ENCODE measurements around the gene UBTFL1.

DNA sequence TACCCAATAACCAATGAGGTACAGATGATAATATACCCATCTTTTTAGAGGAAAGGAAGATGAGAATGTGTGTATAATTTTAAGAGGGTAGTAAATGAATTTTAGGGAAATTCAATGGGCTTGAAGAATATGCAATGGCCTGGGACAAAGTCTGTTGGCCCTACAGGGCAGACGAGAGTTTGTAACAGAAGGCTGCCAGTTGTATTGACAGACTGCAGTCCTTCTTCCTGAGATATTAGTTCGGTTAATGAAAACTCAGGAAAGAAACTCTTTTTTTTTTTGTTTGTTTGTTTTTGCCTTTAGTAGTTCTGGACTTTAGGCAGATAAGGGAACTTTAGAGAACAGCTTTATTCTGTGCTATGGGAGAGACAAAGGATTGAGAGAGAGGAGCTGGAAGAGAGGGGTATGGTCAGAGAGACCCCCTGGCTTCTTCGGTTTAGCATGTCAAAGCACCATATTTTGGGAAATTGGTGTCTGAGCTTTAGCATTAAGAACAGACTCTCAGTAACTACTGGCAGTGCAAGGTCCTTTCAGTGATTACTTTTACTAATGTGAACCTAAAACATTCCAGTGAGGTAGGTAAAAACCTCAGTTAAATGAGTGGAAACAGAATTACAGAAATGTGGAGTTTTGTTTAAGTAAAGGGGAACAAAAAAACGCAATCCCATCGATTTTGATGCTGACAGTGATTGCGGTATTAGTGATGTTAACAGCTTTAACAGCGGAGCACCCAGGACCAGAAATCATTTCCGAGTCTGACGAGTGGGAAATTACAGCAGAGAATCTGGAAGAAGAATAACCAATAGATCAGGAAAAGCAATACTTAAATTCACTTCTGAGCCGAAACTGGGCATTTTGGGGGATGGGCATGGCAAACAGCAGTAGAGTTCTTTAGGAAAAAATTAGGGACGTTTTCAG, 48.1 kb downstream of the UBTFL1 start:
- TF ChIP-seq, protein P1, sequence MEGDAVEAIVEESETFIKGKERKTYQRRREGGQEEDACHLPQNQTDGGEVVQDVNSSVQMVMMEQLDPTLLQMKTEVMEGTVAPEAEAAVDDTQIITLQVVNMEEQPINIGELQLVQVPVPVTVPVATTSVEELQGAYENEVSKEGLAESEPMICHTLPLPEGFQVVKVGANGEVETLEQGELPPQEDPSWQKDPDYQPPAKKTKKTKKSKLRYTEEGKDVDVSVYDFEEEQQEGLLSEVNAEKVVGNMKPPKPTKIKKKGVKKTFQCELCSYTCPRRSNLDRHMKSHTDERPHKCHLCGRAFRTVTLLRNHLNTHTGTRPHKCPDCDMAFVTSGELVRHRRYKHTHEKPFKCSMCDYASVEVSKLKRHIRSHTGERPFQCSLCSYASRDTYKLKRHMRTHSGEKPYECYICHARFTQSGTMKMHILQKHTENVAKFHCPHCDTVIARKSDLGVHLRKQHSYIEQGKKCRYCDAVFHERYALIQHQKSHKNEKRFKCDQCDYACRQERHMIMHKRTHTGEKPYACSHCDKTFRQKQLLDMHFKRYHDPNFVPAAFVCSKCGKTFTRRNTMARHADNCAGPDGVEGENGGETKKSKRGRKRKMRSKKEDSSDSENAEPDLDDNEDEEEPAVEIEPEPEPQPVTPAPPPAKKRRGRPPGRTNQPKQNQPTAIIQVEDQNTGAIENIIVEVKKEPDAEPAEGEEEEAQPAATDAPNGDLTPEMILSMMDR (IDR thresholded peaks at IDR 0.05; ENCODE audit: extremely low read depth in 1 of 2, insufficient read depth in 1 of 2, low read depth in 1 of 2, low read length in 2 of 2): no peak
- no peak for TF ChIP-seq JUN (IDR thresholded peaks at IDR 0.05; ENCODE audit: borderline replicate concordance, insufficient read depth, insufficient read length, low read depth)
- no peak for TF ChIP-seq FOS (IDR thresholded peaks at IDR 0.05; ENCODE audit: borderline replicate concordance, insufficient read depth, low read length)
- TF ChIP-seq POLR2A (IDR thresholded peaks at IDR 0.05; ENCODE audit: low read depth, low read length): no peak

All from endothelial cell of umbilical vein (primary cell).